ENCODE data around the gene UNC5C.

UNC5C gene

DNA sequence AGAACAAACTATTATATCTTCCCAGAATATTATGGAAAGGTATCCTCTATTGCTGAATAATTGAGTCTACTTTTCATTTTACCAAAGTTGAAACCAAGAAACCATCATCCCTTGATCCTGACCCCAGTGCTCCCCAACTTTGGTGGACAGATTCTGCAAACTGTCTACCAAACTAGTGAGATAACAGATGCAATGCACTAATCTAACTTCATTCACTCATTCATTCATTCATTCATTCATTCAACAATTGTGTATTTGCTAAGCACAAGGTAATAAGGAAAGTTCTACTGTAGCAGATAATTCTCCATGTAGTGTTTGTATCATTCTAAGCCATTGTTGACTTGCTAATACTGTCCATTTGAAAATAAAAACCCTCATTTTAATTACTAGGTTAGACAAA is 150.6 kb downstream of the UNC5C start:
- H3K27me3 ChIP-seq (ENCODE audit: insufficient read depth, poor library complexity, severe bottlenecking), result no peaks in the 10 kb centered on the region
- H3K4me3 ChIP-seq (ENCODE audit: severe bottlenecking), result no peak overlapping the region
- H3K9me3 ChIP-seq (ENCODE audit: severe bottlenecking), result no peaks in the 10 kb centered on the region
- ATAC-seq (ENCODE audit: low read depth) (no peak), DNase-seq (ENCODE audit: low spot score) (no peak)
- no peaks in the 10 kb centered on the region for H3K36me3 ChIP-seq (ENCODE audit: low read depth)
- no peak overlapping the region for H3K27ac ChIP-seq (ENCODE audit: poor library complexity, severe bottlenecking)
- TF ChIP-seq CTCF (IDR thresholded peaks at IDR 0.05; ENCODE audit: poor library complexity, severe bottlenecking), result no peak
- H3K4me1 ChIP-seq (ENCODE audit: insufficient read depth, poor library complexity, severe bottlenecking), result no peaks in the 10 kb centered on the region

- Histone ChIP-seq H3K9me3 (ENCODE audit: severe bottlenecking) (no peaks in the 10 kb centered on the region), H3K27me3 (ENCODE audit: insufficient read depth, poor library complexity, severe bottlenecking) (no peaks in the 10 kb centered on the region), H3K27ac (ENCODE audit: poor library complexity, severe bottlenecking) (no peak overlapping the region), H3K36me3 (ENCODE audit: low read depth) (no peaks in the 10 kb centered on the region), H3K4me3 (ENCODE audit: severe bottlenecking) (no peak overlapping the region), H3K4me1 (ENCODE audit: insufficient read depth, poor library complexity, severe bottlenecking) (no peaks in the 10 kb centered on the region)
- ATAC-seq (ENCODE audit: low read depth) (no peak), DNase-seq (ENCODE audit: low spot score) (no peak)
- TF ChIP-seq CTCF (IDR thresholded peaks at IDR 0.05; ENCODE audit: poor library complexity, severe bottlenecking), result no peak
Measured at GRCh38 chr4:95394752-95395306, 153.9 kb downstream of the UNC5C start.

- no peak for DNase-seq (ENCODE audit: low spot score)
- Histone ChIP-seq H3K27me3 (ENCODE audit: insufficient read depth, poor library complexity, severe bottlenecking) (no peaks in the 10 kb centered on the region), H3K4me3 (ENCODE audit: severe bottlenecking) (no peak overlapping the region), H3K27ac (ENCODE audit: poor library complexity, severe bottlenecking) (no peak overlapping the region), H3K36me3 (ENCODE audit: low read depth) (no peaks in the 10 kb centered on the region), H3K4me1 (ENCODE audit: insufficient read depth, poor library complexity, severe bottlenecking) (no peaks in the 10 kb centered on the region), H3K9me3 (ENCODE audit: severe bottlenecking) (no peaks in the 10 kb centered on the region)
- TF ChIP-seq CTCF (IDR thresholded peaks at IDR 0.05; ENCODE audit: poor library complexity, severe bottlenecking), result no peak
- no peak for ATAC-seq (ENCODE audit: low read depth)
Measured at GRCh38 chr4:95393821-95394220, 155.0 kb downstream of the UNC5C start.

GRCh38 chr4:95388911-95389310 is 159.9 kb downstream of the UNC5C start:
- no peak for DNase-seq (ENCODE audit: low spot score)
- Histone ChIP-seq H3K27me3 (ENCODE audit: insufficient read depth, poor library complexity, severe bottlenecking) (no peaks in the 10 kb centered on the region), H3K4me3 (ENCODE audit: severe bottlenecking) (no peak overlapping the region)

More at GRCh38 chr4:95388911-95389310, 159.9 kb downstream of the UNC5C start:
- TF ChIP-seq CTCF (IDR thresholded peaks at IDR 0.05; ENCODE audit: poor library complexity, severe bottlenecking), result no peak
- no peak for ATAC-seq (ENCODE audit: low read depth)
- Histone ChIP-seq H3K4me1 (ENCODE audit: insufficient read depth, poor library complexity, severe bottlenecking) (no peaks in the 10 kb centered on the region), H3K27ac (ENCODE audit: poor library complexity, severe bottlenecking) (no peak overlapping the region), H3K36me3 (ENCODE audit: low read depth) (no peaks in the 10 kb centered on the region), H3K9me3 (ENCODE audit: severe bottlenecking) (no peaks in the 10 kb centered on the region)
